ENCODE results near the gene CGB1.

- TF ChIP-seq ZFP30 (CRISPR knock-in tag; IDR thresholded peaks at IDR 0.05) (no peak), CSDC2 (CRISPR knock-in tag; IDR thresholded peaks at IDR 0.05) (no peak), ZC3H10 (CRISPR knock-in tag; IDR thresholded peaks at IDR 0.05) (no peak), ZNF8 (CRISPR knock-in tag; IDR thresholded peaks at IDR 0.05) (no peak), TOX (CRISPR knock-in tag; IDR thresholded peaks at IDR 0.05; ENCODE audit: borderline replicate concordance) (no peak), CREB5 (CRISPR knock-in tag; IDR thresholded peaks at IDR 0.05; ENCODE audit: low read depth) (no peak), ARNTL (CRISPR knock-in tag; IDR thresholded peaks at IDR 0.05; ENCODE audit: borderline replicate concordance, low read depth) (no peak), TCF4 (CRISPR knock-in tag; IDR thresholded peaks at IDR 0.05; ENCODE audit: borderline replicate concordance) (no peak)
These were observed 49.2 kb upstream of the CGB1 start for GRCh38 chr19:49085868-49086232.
